Parathyroid adenoma (tissue), 2 donors: Measurements from ENCODE around the gene SLC9C1.

ENCODE experiments used
- H2AFZ ChIP-seq: fragments of 300-600 bp; sonication (generic); one replicate; pipeline ENCODE4 v1.7.0; 2017; ENCODE audit warnings: antibody characterized with exemption, mild to moderate bottlenecking
- H3K27ac ChIP-seq: fragments of 300-600 bp; sonication (generic); one replicate; pipeline ENCODE4 v1.7.0; 2017
- H3K27me3 ChIP-seq: fragments of 300-600 bp; sonication (generic); one replicate; pipeline ENCODE4 v1.7.0; 2017; ENCODE audit warnings: low read length; ENCODE audit not compliant: control insufficient read depth, insufficient read depth
- H3K36me3 ChIP-seq: fragments of 300-600 bp; sonication (generic); one replicate; pipeline ENCODE4 v1.7.0; 2017; ENCODE audit warnings: low read length; ENCODE audit not compliant: control insufficient read depth, insufficient read depth
- H3K4me1 ChIP-seq: fragments of 300-600 bp; sonication (generic); one replicate; pipeline ENCODE4 v1.7.0; 2017; ENCODE audit warnings: control low read depth
- H3K4me2 ChIP-seq: fragments of 300-600 bp; sonication (generic); one replicate; pipeline ENCODE4 v1.7.0; 2017; ENCODE audit warnings: low read length
- H3K4me3 ChIP-seq: fragments of 300-600 bp; sonication (generic); one replicate; pipeline ENCODE4 v1.7.0; 2017; ENCODE audit warnings: low read depth, low read length
- H3K79me2 ChIP-seq: fragments of 300-600 bp; sonication (generic); one replicate; pipeline ENCODE4 v1.7.0; 2017; ENCODE audit warnings: control low read depth
- H3K9ac ChIP-seq: fragments of 300-600 bp; sonication (generic); one replicate; pipeline ENCODE4 v1.7.0; 2017; ENCODE audit warnings: mild to moderate bottlenecking
- H3K9me3 ChIP-seq: fragments of 300-600 bp; sonication (generic); one replicate; pipeline ENCODE4 v1.7.0; 2017; ENCODE audit warnings: low read length; ENCODE audit not compliant: control insufficient read depth
- TF ChIP-seq, protein P1 (sequence below): fragments of 300-600 bp; sonication (generic); IDR thresholded peaks from one replicate; pipeline ENCODE4 v1.7.0; 2017; ENCODE audit warnings: antibody characterized with exemption, mild to moderate bottlenecking
- donor health status: primary hyperparathyroidism.

SLC9C1 gene

DNA sequence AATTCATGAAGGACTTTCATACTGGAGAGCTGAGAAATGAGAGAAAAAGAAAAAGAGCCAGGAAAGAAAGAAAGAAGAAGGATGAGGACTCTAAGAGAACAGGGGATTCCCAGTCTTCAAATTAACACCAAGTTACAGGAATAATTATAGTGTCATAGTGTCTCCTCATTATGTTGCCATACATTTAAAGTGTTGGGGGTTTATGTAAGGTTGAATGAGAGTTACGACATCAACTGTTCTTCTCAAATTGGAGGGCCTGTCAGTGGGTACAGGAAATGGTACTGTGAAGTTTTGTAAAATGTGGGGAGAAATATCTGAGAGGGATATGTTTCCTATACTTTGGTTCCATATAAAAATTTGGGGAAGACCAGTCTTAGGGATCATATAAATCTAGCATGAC lies 26.7 kb upstream of the SLC9C1 start:
- no peak overlapping the region for H2AFZ ChIP-seq
- H3K79me2 ChIP-seq = no peaks in the 10 kb centered on the region
- TF ChIP-seq, protein P1, sequence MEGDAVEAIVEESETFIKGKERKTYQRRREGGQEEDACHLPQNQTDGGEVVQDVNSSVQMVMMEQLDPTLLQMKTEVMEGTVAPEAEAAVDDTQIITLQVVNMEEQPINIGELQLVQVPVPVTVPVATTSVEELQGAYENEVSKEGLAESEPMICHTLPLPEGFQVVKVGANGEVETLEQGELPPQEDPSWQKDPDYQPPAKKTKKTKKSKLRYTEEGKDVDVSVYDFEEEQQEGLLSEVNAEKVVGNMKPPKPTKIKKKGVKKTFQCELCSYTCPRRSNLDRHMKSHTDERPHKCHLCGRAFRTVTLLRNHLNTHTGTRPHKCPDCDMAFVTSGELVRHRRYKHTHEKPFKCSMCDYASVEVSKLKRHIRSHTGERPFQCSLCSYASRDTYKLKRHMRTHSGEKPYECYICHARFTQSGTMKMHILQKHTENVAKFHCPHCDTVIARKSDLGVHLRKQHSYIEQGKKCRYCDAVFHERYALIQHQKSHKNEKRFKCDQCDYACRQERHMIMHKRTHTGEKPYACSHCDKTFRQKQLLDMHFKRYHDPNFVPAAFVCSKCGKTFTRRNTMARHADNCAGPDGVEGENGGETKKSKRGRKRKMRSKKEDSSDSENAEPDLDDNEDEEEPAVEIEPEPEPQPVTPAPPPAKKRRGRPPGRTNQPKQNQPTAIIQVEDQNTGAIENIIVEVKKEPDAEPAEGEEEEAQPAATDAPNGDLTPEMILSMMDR = no peak
- H3K9ac ChIP-seq = no peak overlapping the region
- H3K4me2 ChIP-seq = no peak overlapping the region
- no peak overlapping the region for H3K4me3 ChIP-seq
- no peaks in the 10 kb centered on the region for H3K27me3 ChIP-seq
- no peaks in the 10 kb centered on the region for H3K9me3 ChIP-seq
- H3K27ac ChIP-seq = no peak overlapping the region
- no peaks in the 10 kb centered on the region for H3K36me3 ChIP-seq
- H3K4me1 ChIP-seq = no peaks in the 10 kb centered on the region

GRCh38 chr3:112319516-112320276 lies 25.7 kb upstream of the SLC9C1 start:
- Histone ChIP-seq H3K9me3 (no peaks in the 10 kb centered on the region), H3K4me1 (no peaks in the 10 kb centered on the region), H3K27me3 (no peaks in the 10 kb centered on the region), H3K9ac (no peak overlapping the region), H3K27ac (no peak overlapping the region), H3K36me3 (no peaks in the 10 kb centered on the region), H2AFZ (no peak overlapping the region), H3K79me2 (no peaks in the 10 kb centered on the region), H3K4me2 (no peak overlapping the region), H3K4me3 (no peak overlapping the region)
- TF ChIP-seq, protein P1 = no peak

- Histone ChIP-seq H3K9me3 (no peaks in the 10 kb centered on the region), H3K27ac (no peak overlapping the region), H3K27me3 (no peaks in the 10 kb centered on the region), H3K4me1 (no peaks in the 10 kb centered on the region), H3K79me2 (no peaks in the 10 kb centered on the region), H3K4me2 (no peak overlapping the region), H3K36me3 (no peaks in the 10 kb centered on the region), H3K4me3 (no peak overlapping the region), H3K9ac (no peak overlapping the region), H2AFZ (no peak overlapping the region)
- TF ChIP-seq, protein P1 = no peak
Measured at GRCh38 chr3:112315791-112316190, 21.8 kb upstream of the SLC9C1 start.

DNA sequence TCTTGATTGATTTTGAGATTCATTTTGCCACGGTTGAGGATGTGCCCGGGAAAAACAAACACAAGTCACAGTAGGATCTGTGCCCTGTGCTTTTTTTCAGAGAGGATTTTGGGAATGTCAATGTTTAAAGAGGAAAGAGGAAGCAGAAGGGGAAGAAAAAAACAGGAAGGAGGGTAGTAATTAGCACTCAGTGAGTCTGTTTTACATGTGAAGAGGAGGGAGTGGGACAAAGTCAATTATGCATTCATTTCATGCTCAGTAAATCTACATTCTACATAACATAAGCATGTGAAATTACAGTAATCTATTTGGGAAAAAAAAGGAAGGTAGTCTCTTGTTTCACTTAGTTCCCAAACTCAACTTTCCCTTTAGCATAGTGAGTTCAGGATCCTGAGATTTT lies 20.6 kb upstream of the SLC9C1 start:
- TF ChIP-seq, protein P1 = no peak
- no peaks in the 10 kb centered on the region for H3K4me1 ChIP-seq
- H3K9ac ChIP-seq = no peak overlapping the region
- H3K27me3 ChIP-seq = no peaks in the 10 kb centered on the region
- no peaks in the 10 kb centered on the region for H3K36me3 ChIP-seq
- H2AFZ ChIP-seq = no peak overlapping the region
- no peak overlapping the region for H3K27ac ChIP-seq
- no peaks in the 10 kb centered on the region for H3K9me3 ChIP-seq
- H3K4me2 ChIP-seq = no peak overlapping the region
- no peaks in the 10 kb centered on the region for H3K79me2 ChIP-seq
- no peak overlapping the region for H3K4me3 ChIP-seq
